CD1c-positive myeloid dendritic cell (primary cell): ENCODE data around the gene TBC1D2.

Experiments used
- DNase-seq: peaks from one replicate; pipeline ENCODE4 v3.0.0-alpha.2; 2016; ENCODE audit errors: extremely low spot score

Gene TBC1D2

DNA sequence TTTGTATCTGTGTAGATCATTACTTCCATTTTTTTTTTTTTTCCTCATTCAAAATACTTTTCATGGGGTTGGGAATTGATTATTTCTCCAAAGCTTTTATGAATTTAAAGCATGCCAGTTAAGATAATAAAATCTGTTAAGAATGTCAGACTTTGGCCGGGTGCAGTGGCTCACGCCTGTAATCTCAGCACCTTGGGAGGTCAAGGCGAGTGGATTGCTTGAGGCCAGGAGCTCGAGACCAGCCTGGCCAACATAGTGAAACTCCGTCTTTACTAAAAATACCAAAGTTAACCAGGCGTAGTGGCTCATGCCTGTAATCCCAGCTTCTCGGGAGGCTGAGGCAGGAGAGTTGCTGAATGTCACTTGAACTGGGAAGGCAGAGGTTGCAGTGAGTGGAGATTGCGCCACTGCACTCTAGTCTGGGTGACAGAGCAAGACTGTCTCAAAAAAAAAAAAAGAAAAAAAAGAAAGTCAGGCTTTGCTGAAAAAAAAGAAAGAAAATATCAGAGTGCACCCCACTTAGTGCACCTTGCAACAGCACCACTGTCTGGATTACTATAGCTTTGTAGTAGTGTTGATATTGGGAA lies 18.5 kb downstream of the TBC1D2 start:
- DNase-seq: peak; percentile 26

DNA sequence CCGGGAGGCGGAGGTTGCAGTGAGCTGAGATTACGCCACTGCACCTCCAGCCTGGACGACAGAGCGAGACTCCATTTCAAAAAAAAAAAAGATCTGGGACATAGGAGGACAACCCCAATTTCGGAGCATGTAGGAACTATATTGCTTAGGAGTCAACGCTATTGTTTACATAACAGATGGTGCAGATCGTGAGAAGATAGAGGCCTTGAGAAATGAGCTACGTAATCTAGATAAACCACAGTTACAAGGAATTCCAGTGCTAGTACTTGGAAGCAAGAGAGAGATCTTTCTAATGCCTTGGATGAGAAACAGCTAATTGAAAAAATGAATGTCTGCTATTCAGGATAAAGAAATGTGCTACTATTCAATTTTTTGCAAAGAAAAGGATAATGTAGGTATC lies 20.3 kb downstream of the TBC1D2 start:
- no peak for DNase-seq

- no peak for DNase-seq
Measured at GRCh38 chr9:98234245-98234825, 21.1 kb downstream of the TBC1D2 start.

DNA sequence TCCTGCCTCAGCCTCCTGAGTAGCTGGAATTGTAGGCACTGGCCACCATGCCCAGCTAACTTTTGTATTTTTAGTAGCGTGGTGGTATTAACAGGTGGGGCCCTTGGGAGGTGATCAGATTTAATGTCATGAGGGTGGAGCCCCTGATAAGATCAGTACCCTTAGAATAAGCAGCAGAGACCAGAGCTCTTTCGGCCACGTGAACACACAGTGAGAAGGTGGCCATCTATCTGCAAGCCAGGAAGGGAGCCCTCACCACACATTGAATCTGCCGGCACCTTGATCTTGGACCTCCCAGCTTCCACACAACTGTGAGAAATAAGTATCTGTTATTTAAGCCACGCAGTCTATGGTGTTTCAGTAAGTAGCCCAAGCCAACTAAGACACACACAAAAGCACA lies 22.5 kb downstream of the TBC1D2 start:
- DNase-seq: no peak

GRCh38 chr9:98231770-98232478 lies 23.5 kb downstream of the TBC1D2 start:
- DNase-seq: no peak

DNA sequence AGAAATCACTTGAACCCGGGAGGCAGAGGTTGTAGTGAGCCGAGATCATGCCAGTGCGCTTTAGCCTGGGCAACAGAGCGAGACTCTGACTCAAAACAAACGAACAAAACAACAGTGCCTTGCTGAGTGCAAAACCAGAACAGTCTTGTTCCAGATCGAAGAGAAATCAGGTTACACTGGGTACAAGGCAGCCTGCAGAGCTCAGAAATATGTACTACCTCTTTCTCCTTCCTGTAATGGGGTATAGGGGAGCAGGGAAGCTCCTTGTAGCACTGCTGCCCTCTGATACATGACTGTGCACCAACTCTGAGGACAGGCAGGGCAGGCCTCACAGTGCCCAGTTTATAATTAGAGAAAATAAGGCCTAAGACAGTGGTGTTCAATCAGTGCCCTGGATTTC lies 24.7 kb downstream of the TBC1D2 start:
- DNase-seq: no peak

GRCh38 chr9:98230304-98230703 lies 25.1 kb downstream of the TBC1D2 start:
- no peak for DNase-seq

GRCh38 chr9:98229620-98230019 lies 25.8 kb downstream of the TBC1D2 start:
- no peak for DNase-seq

DNA sequence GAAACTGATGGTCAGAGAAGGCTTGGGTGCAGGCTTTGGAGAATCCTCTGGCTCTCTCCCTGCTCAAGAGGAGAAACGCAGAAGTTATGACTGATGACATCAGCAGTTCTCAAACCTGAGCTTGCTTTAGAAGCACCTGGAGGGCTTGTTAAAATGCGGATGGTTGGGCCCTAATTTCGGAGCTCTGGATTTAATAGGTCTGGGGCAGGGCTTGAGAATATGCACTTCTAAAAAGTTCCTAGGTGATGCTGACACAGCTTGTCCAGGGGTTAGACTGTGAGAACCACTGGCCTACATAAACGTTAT lies 26.4 kb downstream of the TBC1D2 start:
- no peak for DNase-seq

- no peak for DNase-seq
Measured at GRCh38 chr9:98228392-98229089, 26.9 kb downstream of the TBC1D2 start.

- no peak for DNase-seq
Measured at GRCh38 chr9:98227883-98228282, 27.6 kb downstream of the TBC1D2 start.

GRCh38 chr9:98226957-98227356 lies 28.5 kb downstream of the TBC1D2 start:
- no peak for DNase-seq

DNA sequence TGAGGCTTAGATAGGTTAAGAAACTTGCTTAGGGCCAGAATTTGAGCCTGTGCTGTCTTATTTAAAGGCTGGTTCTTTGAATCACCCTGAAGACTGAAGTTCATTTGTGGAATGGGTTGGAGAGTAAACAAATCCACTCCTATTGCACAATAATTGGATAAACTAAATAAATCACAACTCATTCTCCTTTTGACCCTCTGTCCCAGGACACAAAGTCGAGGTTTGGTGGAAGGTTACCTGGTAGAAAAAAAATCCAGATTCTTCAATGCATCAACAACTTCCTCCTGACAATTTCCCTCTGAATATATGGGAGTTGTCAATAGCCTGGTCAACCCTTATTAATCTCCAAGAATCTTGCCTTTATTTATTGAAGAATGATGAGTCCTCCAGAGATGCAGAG lies 28.9 kb downstream of the TBC1D2 start:
- DNase-seq: no peak

- DNase-seq: no peak
Measured at GRCh38 chr9:98225015-98225442, 30.4 kb downstream of the TBC1D2 start.

GRCh38 chr9:98222885-98223691 lies 32.4 kb downstream of the TBC1D2 start:
- DNase-seq: no peak

- DNase-seq: no peak
Measured at GRCh38 chr9:98220911-98221310, 34.5 kb downstream of the TBC1D2 start.

DNA sequence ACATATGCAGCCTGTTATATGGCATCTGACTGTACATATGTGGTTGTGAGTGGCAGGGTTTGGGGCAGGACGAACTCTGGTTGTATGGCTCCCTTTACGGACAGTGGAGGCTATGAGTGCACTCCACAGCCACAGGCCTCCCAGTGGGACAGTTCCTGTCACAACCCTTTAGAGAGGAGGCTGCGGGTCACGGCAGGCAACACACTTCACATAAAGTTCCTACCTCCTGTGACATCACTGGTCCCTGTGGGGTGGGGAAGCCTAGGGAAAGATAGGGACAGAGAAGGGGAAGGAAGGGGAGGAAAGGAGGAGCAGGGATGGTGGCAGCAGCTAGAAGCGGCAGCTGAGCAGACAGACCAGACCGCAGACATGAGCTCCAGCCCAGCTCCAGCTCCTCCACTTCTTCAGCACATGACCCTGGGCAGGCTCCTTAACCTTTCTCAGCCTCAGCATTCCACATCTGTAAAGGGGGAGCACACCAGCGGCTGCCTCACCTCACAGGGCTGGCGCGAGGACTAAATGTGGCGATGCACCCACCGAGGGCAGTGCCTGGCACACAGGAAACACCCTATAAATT lies 35.6 kb downstream of the TBC1D2 start:
- no peak for DNase-seq

- no peak for DNase-seq
Measured at GRCh38 chr9:98219364-98219716, 36.1 kb downstream of the TBC1D2 start.

DNA sequence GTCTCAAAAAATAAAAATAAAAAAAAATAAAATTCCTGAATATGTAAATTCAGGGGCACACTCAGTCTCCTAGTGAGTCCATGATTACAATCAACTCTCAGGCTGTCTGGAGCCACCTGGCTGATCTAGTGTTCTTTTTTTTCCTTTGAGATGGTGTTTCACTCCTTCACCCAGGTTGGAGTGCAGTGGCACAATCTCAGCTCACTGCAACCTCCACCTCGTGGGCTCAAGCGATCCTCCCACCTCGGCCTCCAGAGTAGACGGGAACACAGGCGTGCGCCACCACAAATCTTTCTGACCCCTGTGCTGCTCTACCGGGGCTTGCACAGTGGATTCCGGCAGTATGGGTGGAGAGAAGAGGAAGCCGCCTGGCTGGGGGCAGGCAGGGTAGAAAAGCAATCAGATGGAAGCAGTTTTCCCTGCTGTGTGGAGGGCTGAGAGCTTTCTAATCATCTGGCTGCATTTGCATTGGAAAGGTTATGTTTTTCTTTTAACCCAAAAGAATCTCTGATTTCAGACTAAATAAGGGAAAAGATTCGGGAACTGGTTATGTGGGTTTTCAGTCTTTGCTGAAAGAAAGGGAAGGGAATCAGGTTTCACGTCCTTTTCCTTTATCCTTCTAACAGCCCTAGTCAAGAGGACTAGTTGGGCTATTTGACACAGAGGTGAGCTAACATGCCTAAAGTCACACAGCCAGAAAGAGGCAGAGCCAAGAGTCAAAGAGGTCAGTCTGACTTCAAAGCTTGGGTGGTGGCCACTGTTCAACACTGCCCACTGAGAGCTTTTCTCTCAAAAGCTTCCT lies 36.7 kb downstream of the TBC1D2 start:
- DNase-seq: no peak

DNA sequence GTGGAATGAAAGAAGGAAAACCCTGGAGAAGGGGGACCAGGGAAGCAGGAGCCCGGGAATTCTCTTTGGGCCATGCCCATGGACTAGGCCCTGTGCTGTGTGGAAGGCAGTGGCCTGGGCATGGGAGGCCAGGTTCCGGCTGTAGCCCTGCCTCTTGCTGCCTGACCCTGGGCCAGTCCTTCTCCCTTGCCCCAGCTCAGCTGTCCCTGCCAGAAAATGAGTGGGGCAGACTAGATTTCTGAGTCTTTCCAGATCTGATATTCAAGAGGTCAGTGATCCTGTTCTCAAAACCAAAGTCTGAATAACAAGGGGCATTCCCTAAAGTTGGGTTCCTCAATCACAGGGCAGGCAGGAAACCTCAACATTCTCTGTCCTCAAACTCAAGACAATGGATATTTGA lies 38.2 kb downstream of the TBC1D2 start:
- DNase-seq: no peak

GRCh38 chr9:98216391-98216790 lies 39.1 kb downstream of the TBC1D2 start:
- DNase-seq: no peak
